Measurements from ENCODE around the gene KCNS3. TPM values are rescaled to one million over a fixed set of nuclear protein-coding genes. Genes with fewer than 3 reads are reported as not detected.
A peak's percentile ranks its signal among the peaks of the same experiment; 100 is the strongest.

Gene KCNS3
- total and polyA plus RNA-seq, 2 of the 13 experiments (the other 11 are each of a cell fraction or from before 2014, with no cell fraction given) = not detected

DNA sequence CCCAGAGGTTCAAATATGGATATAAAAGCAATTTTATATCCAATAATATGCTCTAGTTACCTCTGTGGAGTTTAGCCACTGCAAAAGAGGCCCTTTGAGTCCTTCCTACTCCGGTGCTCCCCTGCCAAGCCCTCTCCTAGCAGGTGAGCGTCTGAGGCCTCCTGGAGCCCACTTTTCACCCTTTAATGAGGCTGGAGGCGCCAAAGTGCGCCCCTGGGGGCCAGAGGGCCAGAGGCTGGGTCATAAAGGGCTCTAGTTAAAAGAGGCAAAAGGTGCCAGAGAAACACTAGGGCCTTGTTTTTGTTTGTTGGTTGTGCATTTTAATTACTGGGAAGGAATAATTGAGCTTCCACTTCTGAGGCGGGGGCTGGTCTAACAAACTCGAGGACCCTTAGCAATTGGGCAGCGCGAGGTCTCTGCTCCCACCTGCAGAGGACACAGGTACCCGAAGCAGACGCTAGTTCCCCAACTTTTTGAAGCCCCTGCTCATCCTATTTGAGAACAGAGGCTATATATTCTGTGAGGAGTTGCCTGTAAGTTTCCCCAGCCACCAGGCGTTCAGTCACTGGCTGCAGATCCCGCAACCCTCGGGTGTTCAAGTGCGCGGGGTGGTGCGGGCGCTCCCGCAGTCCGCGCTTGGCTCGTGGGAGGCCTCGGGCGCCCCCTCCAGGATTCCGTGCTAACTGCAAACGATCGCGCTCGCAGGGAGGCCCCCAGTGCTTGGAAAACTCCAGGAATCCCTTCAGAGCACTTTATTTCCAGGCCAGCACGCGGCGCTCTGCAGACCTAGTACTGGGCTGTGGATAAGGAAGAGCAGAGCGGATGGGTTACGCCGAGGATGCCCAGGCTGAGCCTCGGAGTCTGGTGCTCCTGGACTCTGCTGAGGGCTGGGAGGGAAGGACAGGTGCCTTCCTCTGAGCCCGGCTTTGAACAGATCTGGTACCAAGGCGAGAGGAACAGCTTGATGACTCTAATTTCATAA is 48.1 kb upstream of the KCNS3 start (continued):
- TF ChIP-seq, protein P1, sequence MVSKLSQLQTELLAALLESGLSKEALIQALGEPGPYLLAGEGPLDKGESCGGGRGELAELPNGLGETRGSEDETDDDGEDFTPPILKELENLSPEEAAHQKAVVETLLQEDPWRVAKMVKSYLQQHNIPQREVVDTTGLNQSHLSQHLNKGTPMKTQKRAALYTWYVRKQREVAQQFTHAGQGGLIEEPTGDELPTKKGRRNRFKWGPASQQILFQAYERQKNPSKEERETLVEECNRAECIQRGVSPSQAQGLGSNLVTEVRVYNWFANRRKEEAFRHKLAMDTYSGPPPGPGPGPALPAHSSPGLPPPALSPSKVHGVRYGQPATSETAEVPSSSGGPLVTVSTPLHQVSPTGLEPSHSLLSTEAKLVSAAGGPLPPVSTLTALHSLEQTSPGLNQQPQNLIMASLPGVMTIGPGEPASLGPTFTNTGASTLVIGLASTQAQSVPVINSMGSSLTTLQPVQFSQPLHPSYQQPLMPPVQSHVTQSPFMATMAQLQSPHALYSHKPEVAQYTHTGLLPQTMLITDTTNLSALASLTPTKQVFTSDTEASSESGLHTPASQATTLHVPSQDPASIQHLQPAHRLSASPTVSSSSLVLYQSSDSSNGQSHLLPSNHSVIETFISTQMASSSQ (IDR thresholded peaks at IDR 0.05; ENCODE audit: low read depth) = no peak
- TF ChIP-seq, protein P1 (CRISPR knock-in tag; IDR thresholded peaks at IDR 0.05; ENCODE audit: borderline replicate concordance) = no peak
- TF ChIP-seq NFIB (CRISPR knock-in tag; IDR thresholded peaks at IDR 0.05; ENCODE audit: borderline replicate concordance) (no peak), SALL2 (CRISPR knock-in tag; IDR thresholded peaks at IDR 0.05) (no peak), BCL6 (CRISPR knock-in tag; IDR thresholded peaks at IDR 0.05) (peak; percentile 56; the same call in 1 of the 2 replicates), SSRP1 (CRISPR knock-in tag; IDR thresholded peaks at IDR 0.05) (no peak), ZNF317 (CRISPR knock-in tag; IDR thresholded peaks at IDR 0.05) (no peak), ZNF577 (CRISPR knock-in tag; IDR thresholded peaks at IDR 0.05; ENCODE audit: borderline replicate concordance, low read depth) (no peak), SMARCE1 (IDR thresholded peaks at IDR 0.05; ENCODE audit: borderline replicate concordance) (no peak), SNAI1 (CRISPR knock-in tag; IDR thresholded peaks at IDR 0.05; ENCODE audit: borderline replicate concordance) (no peak), MATR3 (CRISPR knock-in tag; IDR thresholded peaks at IDR 0.05) (no peak), ZNF766 (CRISPR knock-in tag; IDR thresholded peaks at IDR 0.05; ENCODE audit: borderline replicate concordance) (no peak), SMARCC2 (IDR thresholded peaks at IDR 0.05) (no peak), REL (CRISPR knock-in tag; conservative IDR thresholded peaks at IDR 0.05) (no peak), XBP1 (CRISPR knock-in tag; IDR thresholded peaks at IDR 0.05) (no peak)
- TF ChIP-seq, protein P2, sequence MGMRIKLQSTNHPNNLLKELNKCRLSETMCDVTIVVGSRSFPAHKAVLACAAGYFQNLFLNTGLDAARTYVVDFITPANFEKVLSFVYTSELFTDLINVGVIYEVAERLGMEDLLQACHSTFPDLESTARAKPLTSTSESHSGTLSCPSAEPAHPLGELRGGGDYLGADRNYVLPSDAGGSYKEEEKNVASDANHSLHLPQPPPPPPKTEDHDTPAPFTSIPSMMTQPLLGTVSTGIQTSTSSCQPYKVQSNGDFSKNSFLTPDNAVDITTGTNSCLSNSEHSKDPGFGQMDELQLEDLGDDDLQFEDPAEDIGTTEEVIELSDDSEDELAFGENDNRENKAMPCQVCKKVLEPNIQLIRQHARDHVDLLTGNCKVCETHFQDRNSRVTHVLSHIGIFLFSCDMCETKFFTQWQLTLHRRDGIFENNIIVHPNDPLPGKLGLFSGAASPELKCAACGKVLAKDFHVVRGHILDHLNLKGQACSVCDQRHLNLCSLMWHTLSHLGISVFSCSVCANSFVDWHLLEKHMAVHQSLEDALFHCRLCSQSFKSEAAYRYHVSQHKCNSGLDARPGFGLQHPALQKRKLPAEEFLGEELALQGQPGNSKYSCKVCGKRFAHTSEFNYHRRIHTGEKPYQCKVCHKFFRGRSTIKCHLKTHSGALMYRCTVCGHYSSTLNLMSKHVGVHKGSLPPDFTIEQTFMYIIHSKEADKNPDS (CRISPR knock-in tag; IDR thresholded peaks at IDR 0.05) = no peak
- TF ChIP-seq, protein P3, sequence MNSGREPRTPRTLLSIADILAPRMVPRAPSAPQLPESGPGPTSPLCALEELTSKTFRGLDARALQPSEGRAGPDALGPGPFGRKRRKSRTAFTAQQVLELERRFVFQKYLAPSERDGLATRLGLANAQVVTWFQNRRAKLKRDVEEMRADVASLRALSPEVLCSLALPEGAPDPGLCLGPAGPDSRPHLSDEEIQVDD (CRISPR knock-in tag; IDR thresholded peaks at IDR 0.05; ENCODE audit: borderline replicate concordance) = no peak
- TF ChIP-seq, protein P4, sequence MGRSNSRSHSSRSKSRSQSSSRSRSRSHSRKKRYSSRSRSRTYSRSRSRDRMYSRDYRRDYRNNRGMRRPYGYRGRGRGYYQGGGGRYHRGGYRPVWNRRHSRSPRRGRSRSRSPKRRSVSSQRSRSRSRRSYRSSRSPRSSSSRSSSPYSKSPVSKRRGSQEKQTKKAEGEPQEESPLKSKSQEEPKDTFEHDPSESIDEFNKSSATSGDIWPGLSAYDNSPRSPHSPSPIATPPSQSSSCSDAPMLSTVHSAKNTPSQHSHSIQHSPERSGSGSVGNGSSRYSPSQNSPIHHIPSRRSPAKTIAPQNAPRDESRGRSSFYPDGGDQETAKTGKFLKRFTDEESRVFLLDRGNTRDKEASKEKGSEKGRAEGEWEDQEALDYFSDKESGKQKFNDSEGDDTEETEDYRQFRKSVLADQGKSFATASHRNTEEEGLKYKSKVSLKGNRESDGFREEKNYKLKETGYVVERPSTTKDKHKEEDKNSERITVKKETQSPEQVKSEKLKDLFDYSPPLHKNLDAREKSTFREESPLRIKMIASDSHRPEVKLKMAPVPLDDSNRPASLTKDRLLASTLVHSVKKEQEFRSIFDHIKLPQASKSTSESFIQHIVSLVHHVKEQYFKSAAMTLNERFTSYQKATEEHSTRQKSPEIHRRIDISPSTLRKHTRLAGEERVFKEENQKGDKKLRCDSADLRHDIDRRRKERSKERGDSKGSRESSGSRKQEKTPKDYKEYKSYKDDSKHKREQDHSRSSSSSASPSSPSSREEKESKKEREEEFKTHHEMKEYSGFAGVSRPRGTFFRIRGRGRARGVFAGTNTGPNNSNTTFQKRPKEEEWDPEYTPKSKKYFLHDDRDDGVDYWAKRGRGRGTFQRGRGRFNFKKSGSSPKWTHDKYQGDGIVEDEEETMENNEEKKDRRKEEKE (IDR thresholded peaks at IDR 0.05) = no peak
